GM21619 (cell line): ENCODE measurements around the gene TAS2R20.
"Not testable (repeated sequence)": the region's sequence is repeated elsewhere in the genome, so short reads cannot be mapped to it uniquely, and the experiment has no call there.

Experiments
- ATAC-seq: cut with Tn5 transposase; IDR thresholded peaks from one replicate; pipeline ENCODE4 v1.9.1; 2021; ENCODE audit not compliant: unreplicated experiment

The TAS2R20 gene

GRCh38 chr12:10998204-10998603 is at the start of gene TAS2R20:
Gene TAS2R20 (minus strand): TSS chr12:10998304. CDS start chr12:10997875, 429 bp downstream.
- ATAC-seq: no peak

GRCh38 chr12:11041366-11041765 is 43.3 kb upstream of the TAS2R20 start:
- not testable (repeated sequence) for ATAC-seq

GRCh38 chr12:11040162-11040561 is 42.1 kb upstream of the TAS2R20 start:
- no peak for ATAC-seq

- ATAC-seq: no peak
These were observed 41.1 kb upstream of the TAS2R20 start for GRCh38 chr12:11039171-11039570.

- not testable (repeated sequence) for ATAC-seq
These were observed 35.9 kb upstream of the TAS2R20 start for GRCh38 chr12:11033959-11034358.

- ATAC-seq: no peak
These were observed 33.2 kb upstream of the TAS2R20 start, which contains the start of gene TAS2R31 for GRCh38 chr12:11031307-11031706. Gene TAS2R31 (minus strand): TSS chr12:11031407. CDS start chr12:11031335, 72 bp downstream.

- no peak for ATAC-seq
These were observed 28.0 kb upstream of the TAS2R20 start for GRCh38 chr12:11026118-11026517.

- no peak for ATAC-seq
These were observed 25.3 kb upstream of the TAS2R20 start for GRCh38 chr12:11023387-11023786.

GRCh38 chr12:11022520-11022919 is 24.4 kb upstream of the TAS2R20 start, which contains the start of gene TAS2R19:
Gene TAS2R19 (minus strand): TSS chr12:11022620. CDS start chr12:11022571, 49 bp downstream.
- no peak for ATAC-seq

GRCh38 chr12:11016937-11017336 is 18.8 kb upstream of the TAS2R20 start:
- ATAC-seq: no peak

- ATAC-seq: no peak
These were observed 17.8 kb upstream of the TAS2R20 start for GRCh38 chr12:11015775-11016430.

GRCh38 chr12:11014234-11014633 is 16.1 kb upstream of the TAS2R20 start:
- ATAC-seq: no peak

- no peak for ATAC-seq
These were observed 9.5 kb upstream of the TAS2R20 start for GRCh38 chr12:11007608-11008007.

- ATAC-seq: no peak
These were observed 3.8 kb downstream of the TAS2R20 start for GRCh38 chr12:10994307-10994706.

GRCh38 chr12:10989107-10989506 is 9.0 kb downstream of the TAS2R20 start:
- ATAC-seq: no peak

GRCh38 chr12:10986812-10987211 is 11.3 kb downstream of the TAS2R20 start, which contains the start of gene TAS2R50:
Gene TAS2R50 (minus strand): TSS chr12:10986912. CDS start chr12:10986860, 52 bp downstream.
- no peak for ATAC-seq

- ATAC-seq: no peak
These were observed 15.9 kb downstream of the TAS2R20 start for GRCh38 chr12:10982244-10982643.

- no peak for ATAC-seq
These were observed 23.1 kb downstream of the TAS2R20 start for GRCh38 chr12:10974965-10975364.

- no peak for ATAC-seq
These were observed 29.2 kb downstream of the TAS2R20 start for GRCh38 chr12:10968765-10969456.

- no peak for ATAC-seq
These were observed 30.7 kb downstream of the TAS2R20 start for GRCh38 chr12:10967409-10967808.

- ATAC-seq: no peak
These were observed 31.8 kb downstream of the TAS2R20 start for GRCh38 chr12:10966314-10966713.

GRCh38 chr12:10965476-10965875 is 32.6 kb downstream of the TAS2R20 start:
- no peak for ATAC-seq
